ENCODE data around the gene SPRY2.

- TF ChIP-seq CTCF (IDR thresholded peaks at IDR 0.05) (no peak), POLR2A (IDR thresholded peaks at IDR 0.05) (no peak)
Observed at GRCh38 chr13:80345771-80346510, 5.0 kb upstream of the SPRY2 start.
